ENCODE data around the gene DNAH7. TPM values are rescaled to one million over a fixed set of nuclear protein-coding genes. Genes with fewer than 3 reads are reported as not detected.

DNAH7 gene
- total and polyA plus RNA-seq, 10 of the 15 experiments (the other 5 are each of a cell fraction or from before 2014, with no cell fraction given): 0.05 to 0.61 (median 0.16) TPM

DNA sequence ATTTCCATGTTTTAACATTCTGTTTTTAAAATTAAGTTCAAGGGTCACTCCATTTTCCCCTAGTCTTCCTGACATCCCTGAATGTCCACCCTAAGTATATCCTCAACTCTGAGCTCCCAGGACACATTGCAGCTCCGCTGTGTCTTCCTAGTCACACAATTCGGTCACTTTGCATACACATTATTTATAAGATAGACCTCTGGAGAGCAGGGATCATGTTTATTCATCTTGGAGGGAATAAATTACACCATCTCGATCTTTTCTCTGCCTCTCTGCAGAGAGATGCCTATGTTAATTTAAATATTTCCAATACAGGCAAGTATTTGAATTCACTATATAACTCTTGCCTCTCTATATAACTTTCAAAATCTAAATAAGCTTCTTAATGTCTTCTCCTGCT, 245.4 kb downstream of the DNAH7 start:
- intact Hi-C loops (cut with micrococcal nuclease; ENCODE audit: unreplicated experiment): no loop called here
- H3K4me2 ChIP-seq (ENCODE audit: control insufficient read depth, insufficient read depth): no peak overlapping the region
- SMC1A ChIA-PET (ENCODE audit: uncharacterized antibody, unreplicated experiment): no interaction called here
- no TSS peak for BruUV-seq (replicated peaks)
- H3K4me1 ChIP-seq (ENCODE audit: control insufficient read depth, insufficient read depth, low read length): no peaks in the 10 kb centered on the region
- no peak overlapping the region for H3K4me3 ChIP-seq
- POLR2A ChIA-PET: no interaction called here
- in situ Hi-C loops (cut with MboI): no loop called here
- no peak overlapping the region for H2AFZ ChIP-seq (ENCODE audit: control insufficient read depth, low read depth, low read length)
- FAIRE-seq (no peak), DNase-seq (ENCODE audit: low read depth, low spot score) (no peak), ATAC-seq (no peak)
- H3K79me2 ChIP-seq (ENCODE audit: control insufficient read depth, insufficient read depth, low read length): no peaks in the 10 kb centered on the region
- RAD21 ChIA-PET (ENCODE audit: unreplicated experiment): no interaction called here
- H3K27ac ChIP-seq (ENCODE audit: control insufficient read depth, insufficient read depth): no peak overlapping the region
- H3K27me3 ChIP-seq (replicated peaks in 1 of 2; ENCODE audit: control insufficient read depth in 2 of 2, insufficient read depth in 2 of 2, low read length in 1 of 2): no peaks in the 10 kb centered on the region
- CTCF ChIA-PET: no interaction called here
- TF ChIP-seq TBL1XR1 (IDR thresholded peaks at IDR 0.05; ENCODE audit: low read depth, low read length): no peak
- TF ChIP-seq JUND (IDR thresholded peaks at IDR 0.05; ENCODE audit: low read depth, low read length): no peak
- TF ChIP-seq CHD2 (IDR thresholded peaks at IDR 0.05; ENCODE audit: borderline replicate concordance, low read depth, low read length): no peak
- no peak for TF ChIP-seq SMC3 (IDR thresholded peaks at IDR 0.05; ENCODE audit: borderline replicate concordance, low read length)
- no peak for TF ChIP-seq CREM (IDR thresholded peaks at IDR 0.05; ENCODE audit: low read depth)
- TF ChIP-seq IRF4 (IDR thresholded peaks at IDR 0.05; ENCODE audit: low read depth, low read length): no peak
- TF ChIP-seq MEF2B (IDR thresholded peaks at IDR 0.05; ENCODE audit: partially characterized antibody, poor library complexity, severe bottlenecking): no peak
- TF ChIP-seq KLF5 (IDR thresholded peaks at IDR 0.05; ENCODE audit: partially characterized antibody): no peak
- TF ChIP-seq, protein P1, sequence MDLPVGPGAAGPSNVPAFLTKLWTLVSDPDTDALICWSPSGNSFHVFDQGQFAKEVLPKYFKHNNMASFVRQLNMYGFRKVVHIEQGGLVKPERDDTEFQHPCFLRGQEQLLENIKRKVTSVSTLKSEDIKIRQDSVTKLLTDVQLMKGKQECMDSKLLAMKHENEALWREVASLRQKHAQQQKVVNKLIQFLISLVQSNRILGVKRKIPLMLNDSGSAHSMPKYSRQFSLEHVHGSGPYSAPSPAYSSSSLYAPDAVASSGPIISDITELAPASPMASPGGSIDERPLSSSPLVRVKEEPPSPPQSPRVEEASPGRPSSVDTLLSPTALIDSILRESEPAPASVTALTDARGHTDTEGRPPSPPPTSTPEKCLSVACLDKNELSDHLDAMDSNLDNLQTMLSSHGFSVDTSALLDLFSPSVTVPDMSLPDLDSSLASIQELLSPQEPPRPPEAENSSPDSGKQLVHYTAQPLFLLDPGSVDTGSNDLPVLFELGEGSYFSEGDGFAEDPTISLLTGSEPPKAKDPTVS (IDR thresholded peaks at IDR 0.05; ENCODE audit: low read depth, low read length): no peak
- TF ChIP-seq ZNF384 (IDR thresholded peaks at IDR 0.05; ENCODE audit: borderline replicate concordance, low read depth, low read length): no peak
- TF ChIP-seq, protein P2, sequence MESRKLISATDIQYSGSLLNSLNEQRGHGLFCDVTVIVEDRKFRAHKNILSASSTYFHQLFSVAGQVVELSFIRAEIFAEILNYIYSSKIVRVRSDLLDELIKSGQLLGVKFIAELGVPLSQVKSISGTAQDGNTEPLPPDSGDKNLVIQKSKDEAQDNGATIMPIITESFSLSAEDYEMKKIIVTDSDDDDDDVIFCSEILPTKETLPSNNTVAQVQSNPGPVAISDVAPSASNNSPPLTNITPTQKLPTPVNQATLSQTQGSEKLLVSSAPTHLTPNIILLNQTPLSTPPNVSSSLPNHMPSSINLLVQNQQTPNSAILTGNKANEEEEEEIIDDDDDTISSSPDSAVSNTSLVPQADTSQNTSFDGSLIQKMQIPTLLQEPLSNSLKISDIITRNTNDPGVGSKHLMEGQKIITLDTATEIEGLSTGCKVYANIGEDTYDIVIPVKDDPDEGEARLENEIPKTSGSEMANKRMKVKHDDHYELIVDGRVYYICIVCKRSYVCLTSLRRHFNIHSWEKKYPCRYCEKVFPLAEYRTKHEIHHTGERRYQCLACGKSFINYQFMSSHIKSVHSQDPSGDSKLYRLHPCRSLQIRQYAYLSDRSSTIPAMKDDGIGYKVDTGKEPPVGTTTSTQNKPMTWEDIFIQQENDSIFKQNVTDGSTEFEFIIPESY (IDR thresholded peaks at IDR 0.05): no peak
- TF ChIP-seq TAF1 (IDR thresholded peaks at IDR 0.05; ENCODE audit: borderline replicate concordance, low read depth, low read length): no peak
- no peak for TF ChIP-seq EZH2 (IDR thresholded peaks at IDR 0.05; ENCODE audit: borderline replicate concordance, control insufficient read depth, low read depth, low read length)
- no peak for TF ChIP-seq SUZ12 (IDR thresholded peaks at IDR 0.05; ENCODE audit: unreplicated experiment)
- TF ChIP-seq, protein P3, sequence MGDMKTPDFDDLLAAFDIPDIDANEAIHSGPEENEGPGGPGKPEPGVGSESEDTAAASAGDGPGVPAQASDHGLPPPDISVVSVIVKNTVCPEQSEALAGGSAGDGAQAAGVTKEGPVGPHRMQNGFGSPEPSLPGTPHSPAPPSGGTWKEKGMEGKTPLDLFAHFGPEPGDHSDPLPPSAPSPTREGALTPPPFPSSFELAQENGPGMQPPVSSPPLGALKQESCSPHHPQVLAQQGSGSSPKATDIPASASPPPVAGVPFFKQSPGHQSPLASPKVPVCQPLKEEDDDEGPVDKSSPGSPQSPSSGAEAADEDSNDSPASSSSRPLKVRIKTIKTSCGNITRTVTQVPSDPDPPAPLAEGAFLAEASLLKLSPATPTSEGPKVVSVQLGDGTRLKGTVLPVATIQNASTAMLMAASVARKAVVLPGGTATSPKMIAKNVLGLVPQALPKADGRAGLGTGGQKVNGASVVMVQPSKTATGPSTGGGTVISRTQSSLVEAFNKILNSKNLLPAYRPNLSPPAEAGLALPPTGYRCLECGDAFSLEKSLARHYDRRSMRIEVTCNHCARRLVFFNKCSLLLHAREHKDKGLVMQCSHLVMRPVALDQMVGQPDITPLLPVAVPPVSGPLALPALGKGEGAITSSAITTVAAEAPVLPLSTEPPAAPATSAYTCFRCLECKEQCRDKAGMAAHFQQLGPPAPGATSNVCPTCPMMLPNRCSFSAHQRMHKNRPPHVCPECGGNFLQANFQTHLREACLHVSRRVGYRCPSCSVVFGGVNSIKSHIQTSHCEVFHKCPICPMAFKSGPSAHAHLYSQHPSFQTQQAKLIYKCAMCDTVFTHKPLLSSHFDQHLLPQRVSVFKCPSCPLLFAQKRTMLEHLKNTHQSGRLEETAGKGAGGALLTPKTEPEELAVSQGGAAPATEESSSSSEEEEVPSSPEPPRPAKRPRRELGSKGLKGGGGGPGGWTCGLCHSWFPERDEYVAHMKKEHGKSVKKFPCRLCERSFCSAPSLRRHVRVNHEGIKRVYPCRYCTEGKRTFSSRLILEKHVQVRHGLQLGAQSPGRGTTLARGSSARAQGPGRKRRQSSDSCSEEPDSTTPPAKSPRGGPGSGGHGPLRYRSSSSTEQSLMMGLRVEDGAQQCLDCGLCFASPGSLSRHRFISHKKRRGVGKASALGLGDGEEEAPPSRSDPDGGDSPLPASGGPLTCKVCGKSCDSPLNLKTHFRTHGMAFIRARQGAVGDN (IDR thresholded peaks at IDR 0.05): no peak
- TF ChIP-seq ASH2L (IDR thresholded peaks at IDR 0.05; ENCODE audit: borderline replicate concordance, low read depth): no peak
- TF ChIP-seq WRNIP1 (IDR thresholded peaks at IDR 0.05; ENCODE audit: borderline replicate concordance, low read depth, low read length): no peak
- no peak for TF ChIP-seq RFX5 (IDR thresholded peaks at IDR 0.05; ENCODE audit: low read depth, low read length)
- H3K9me3 ChIP-seq (replicated peaks; ENCODE audit: control insufficient read depth, insufficient read depth, low read length): no peaks in the 10 kb centered on the region
- H4K20me1 ChIP-seq (ENCODE audit: control insufficient read depth, insufficient read depth): no peaks in the 10 kb centered on the region
- 28% methylated on average over 3 of the region's 3 CpGs for WGBS (ENCODE audit: insufficient coverage, insufficient replicate concordance, low lambda C conversion rate, missing lambda C conversion rate)
- no peak overlapping the region for H3K9ac ChIP-seq (ENCODE audit: control insufficient read depth, insufficient read depth, low read length)
- no peaks in the 10 kb centered on the region for H3K36me3 ChIP-seq (ENCODE audit: control insufficient read depth in 2 of 2, insufficient read depth in 2 of 2, low read length in 1 of 2)
